Stimulated activated CD4-positive, alpha-beta T cell treated with anti-CD3 and anti-CD28 coated beads, Interleukin-1b, Interleukin-23, amount 100 ng/mL, for 48 hours (primary cell): ENCODE data around the gene DAZL.

Source experiments
- DNase-seq: peaks from one replicate; pipeline ENCODE4 v3.0.0-alpha.2; 2020

The DAZL gene

GRCh38 chr3:16543242-16543864 lies 61.9 kb downstream of the DAZL start:
- DNase-seq, result no peak

- DNase-seq, result no peak
Observed at GRCh38 chr3:16538507-16538906, 66.7 kb downstream of the DAZL start.

DNA sequence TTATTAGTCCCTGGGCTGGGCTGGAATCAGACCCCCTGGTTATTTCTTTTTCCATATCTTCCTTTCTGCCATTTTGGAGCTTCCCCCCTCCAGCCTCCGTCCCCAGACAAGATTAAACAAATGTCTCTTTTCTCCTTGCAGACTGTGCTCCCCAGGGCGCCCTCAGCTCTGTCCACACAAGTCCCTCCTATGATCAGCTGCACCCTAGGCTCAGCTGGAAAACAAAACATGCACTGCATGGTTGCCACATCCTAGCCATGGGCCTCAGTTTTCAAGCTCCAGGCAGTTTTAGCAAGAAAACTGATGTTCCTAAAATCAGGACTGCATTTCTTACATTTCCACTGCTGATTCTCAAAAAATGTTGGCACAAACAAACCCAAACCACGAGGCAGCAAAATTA lies 68.2 kb downstream of the DAZL start:
- no peak for DNase-seq
